HG02970 (cell line): ENCODE results near the gene JUN.

Experiments used
- ATAC-seq: cut with Tn5 transposase; IDR thresholded peaks from one replicate; pipeline ENCODE4 v1.9.1; 2021; ENCODE audit warnings: mild to moderate bottlenecking, moderate library complexity, moderate number of reproducible peaks; ENCODE audit not compliant: unreplicated experiment, low FRiP score

Gene JUN

GRCh38 chr1:58784758-58785441 lies 1.1 kb upstream of the JUN start:
- ATAC-seq = no peak

- ATAC-seq = peak; percentile 1
Measured at GRCh38 chr1:58783090-58783992, 506 bp downstream of the JUN start.

- no peak for ATAC-seq
Measured at GRCh38 chr1:58782178-58783089, 1.4 kb downstream of the JUN start.

GRCh38 chr1:58781541-58782177 lies 2.2 kb downstream of the JUN start:
- no peak for ATAC-seq

GRCh38 chr1:58780836-58781452 lies 2.9 kb downstream of the JUN start:
- no peak for ATAC-seq

GRCh38 chr1:58780411-58780810 lies 3.4 kb downstream of the JUN start:
- no peak for ATAC-seq

GRCh38 chr1:58779801-58780382 lies 4.0 kb downstream of the JUN start:
- no peak for ATAC-seq

GRCh38 chr1:58779059-58779754 lies 4.6 kb downstream of the JUN start:
- ATAC-seq = no peak

GRCh38 chr1:58778385-58779000 lies 5.4 kb downstream of the JUN start:
- no peak for ATAC-seq

GRCh38 chr1:58774027-58774426 lies 9.8 kb downstream of the JUN start:
- ATAC-seq = no peak

- ATAC-seq = no peak
Measured at GRCh38 chr1:58773406-58773840, 10.4 kb downstream of the JUN start.

GRCh38 chr1:58769809-58770320 lies 14.0 kb downstream of the JUN start:
- ATAC-seq = no peak

GRCh38 chr1:58768971-58769808 lies 14.7 kb downstream of the JUN start:
- ATAC-seq = no peak

GRCh38 chr1:58768191-58768731 lies 15.6 kb downstream of the JUN start:
- ATAC-seq = no peak

- ATAC-seq = no peak
Measured at GRCh38 chr1:58767143-58767542, 16.7 kb downstream of the JUN start.

GRCh38 chr1:58765441-58765840 lies 18.4 kb downstream of the JUN start:
- no peak for ATAC-seq

GRCh38 chr1:58765006-58765405 lies 18.8 kb downstream of the JUN start:
- ATAC-seq = no peak
